Common myeloid progenitor, CD34-positive (primary cell): Measurements from ENCODE around the gene HNRNPUL1.

ENCODE experiments used
- CTCF ChIA-PET: fragments of 350-600 bp; sonication (Branson Sonifier 250); formaldehyde crosslinking; loops from one replicate; lab custom pipeline; 2021; ENCODE audit warnings: antibody characterized with exemption; lab: Charles Lee
- POLR2A ChIA-PET: fragments of 350-600 bp; sonication (Branson Sonifier 250); formaldehyde crosslinking; loops from one replicate; lab custom pipeline; 2021; ENCODE audit warnings: antibody characterized with exemption; lab: Charles Lee
- DNase-seq, 3 donors: peaks; one replicate each; pipeline versions ENCODE4 v3.0.0 to v3.0.0-alpha.2; 2013
- H3K27ac ChIP-seq, 2 experiments: 1 replicate in 1 of 2; 2 replicates in 1 of 2; pipeline ENCODE4 v1.7.0; 2013; ENCODE audit warnings: inconsistent platforms in 2 of 2, low read length in 2 of 2, mild to moderate bottlenecking in 2 of 2, low read depth in 1 of 2, moderate library complexity in 1 of 2; ENCODE audit not compliant: severe bottlenecking in 2 of 2, insufficient read depth in 1 of 2, poor library complexity in 1 of 2
- H3K27me3 ChIP-seq, 5 experiments: replicated peaks in 2 of 5; 1 replicate in 3 of 5; 2 replicates in 2 of 5; pipeline versions ENCODE4 v1.6.1 to v1.7.0; 2013; ENCODE audit warnings: low read length in 4 of 5, mild to moderate bottlenecking in 2 of 5, moderate library complexity in 2 of 5, inconsistent platforms in 1 of 5; ENCODE audit not compliant: insufficient read depth in 5 of 5, control insufficient read depth in 4 of 5
- H3K36me3 ChIP-seq, 4 experiments: 1 replicate in 2 of 4; 2 replicates in 2 of 4; pipeline versions ENCODE4 v1.6.1 to v1.7.0; 2013; ENCODE audit warnings: low read length in 3 of 4, control low read depth in 1 of 4, mild to moderate bottlenecking in 1 of 4; ENCODE audit not compliant: control insufficient read depth in 4 of 4, insufficient read depth in 4 of 4
- H3K4me1 ChIP-seq, 4 experiments: 1 replicate in 3 of 4; 2 replicates in 1 of 4; pipeline versions ENCODE4 v1.6.1 to v1.7.1; 2013; ENCODE audit warnings: low read length in 3 of 4, mild to moderate bottlenecking in 3 of 4, control low read depth in 1 of 4, inconsistent platforms in 1 of 4, moderate library complexity in 1 of 4; ENCODE audit not compliant: control insufficient read depth in 4 of 4, insufficient read depth in 4 of 4; ENCODE audit errors: control extremely low read depth in 1 of 4
- H3K4me3 ChIP-seq, 7 experiments: 1 replicate in 4 of 7; 2 replicates in 3 of 7; pipeline versions ENCODE4 v1.5.1 to v1.7.0; 2013; ENCODE audit warnings: mild to moderate bottlenecking in 7 of 7, low read length in 6 of 7, moderate library complexity in 6 of 7, inconsistent platforms in 2 of 7, low read depth in 2 of 7, control low read depth in 1 of 7; ENCODE audit not compliant: insufficient read depth in 4 of 7, control insufficient read depth in 1 of 7; ENCODE audit errors: extremely low read depth in 1 of 7
- H3K9me3 ChIP-seq, 5 experiments: 1 replicate in 4 of 5; 2 replicates in 1 of 5; pipeline versions ENCODE4 v1.6.1 to v1.7.1; 2013; ENCODE audit warnings: low read length in 4 of 5, mild to moderate bottlenecking in 2 of 5, inconsistent platforms in 1 of 5, low read depth in 1 of 5, moderate library complexity in 1 of 5; ENCODE audit not compliant: control insufficient read depth in 4 of 5, insufficient read depth in 2 of 5; ENCODE audit errors: control extremely low read depth in 1 of 5
- WGBS: methylation state at CpG from one replicate; pipeline ENCODE4 v1.1.5; 2013; ENCODE audit not compliant: insufficient coverage; 5-methylcytosine and 5-hydroxymethylcytosine counted together

HNRNPUL1 gene

DNA sequence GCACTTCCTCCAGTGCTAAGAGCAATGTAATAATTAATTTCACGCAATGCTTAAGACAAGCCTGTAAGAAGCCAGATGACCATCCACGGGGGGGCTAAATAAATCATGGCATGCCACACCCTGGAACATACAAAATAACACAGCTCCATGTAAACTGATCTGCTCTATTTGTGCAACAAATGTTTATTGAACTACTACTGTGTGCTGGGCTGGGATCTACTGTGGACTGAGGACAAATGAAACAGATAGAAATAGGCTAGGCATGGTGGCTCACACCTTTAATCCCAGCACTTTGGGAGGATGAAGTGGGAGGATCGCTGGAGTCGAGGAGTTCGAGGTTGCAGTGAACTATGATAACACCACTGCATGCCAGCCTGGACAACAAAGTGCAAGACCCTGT lies 68.3 kb downstream of the HNRNPUL1 start:
- peaks cover 13 to 62% (median 38%) of the 10 kb centered on the region in 4 experiments for H3K36me3 ChIP-seq
- ChIA-PET POLR2A (interaction anchor here (0.6 kb wide), 1 partner anchor 10 kb away, joined by 4 read pairs; no protein-coding TSS in a partner anchor), CTCF (interaction anchor here (2.1 kb wide), 1 partner anchor 19 kb away, joined by 7 read pairs; no protein-coding TSS in a partner anchor)
- no peak overlapping the region for H3K27ac ChIP-seq
- DNase-seq = no peak
- H3K9me3 ChIP-seq = no peaks in the 10 kb centered on the region
- no peak overlapping the region for H3K4me3 ChIP-seq
- peaks cover 13 to 55% (median 49%) of the 10 kb centered on the region in 4 experiments for H3K4me1 ChIP-seq
- no peaks in the 10 kb centered on the region for H3K27me3 ChIP-seq
- 93% methylated on average over 3 of the region's 5 CpGs for WGBS

- Histone ChIP-seq H3K36me3 (peaks cover 13 to 60% (median 44%) of the 10 kb centered on the region in 4 experiments), H3K4me3 (peak overlapping the region in 4 of 7 experiments; percentile 17 to 26 (median 26)), H3K4me1 (peaks cover 3 to 33% (median 26%) of the 10 kb centered on the region in 4 experiments), H3K9me3 (no peaks in the 10 kb centered on the region), H3K27me3 (no peaks in the 10 kb centered on the region), H3K27ac (peak overlapping the region in 1 of 2 experiments; percentile 64)
- peak in 2 of 3 donors; percentile 68 to 71 for DNase-seq
- CTCF ChIA-PET = interaction anchor here (1.2 to 4.0 kb wide), 2 partner anchors 14 to 19 kb away, joined by 4 to 22 read pairs; no protein-coding TSS in a partner anchor
- 0% methylated on average over 3 of the region's 5 CpGs for WGBS
- POLR2A ChIA-PET = interaction anchor here (1.6 to 2.4 kb wide), 2 partner anchors 13 to 17 kb away, joined by 4 to 9 read pairs; no protein-coding TSS in a partner anchor
Measured at GRCh38 chr19:41334793-41335192, 70.6 kb downstream of the HNRNPUL1 start.

- no peaks in the 10 kb centered on the region for H3K9me3 ChIP-seq
- peaks cover 2 to 26% (median 20%) of the 10 kb centered on the region in 4 experiments for H3K4me1 ChIP-seq
- H3K27ac ChIP-seq = peak overlapping the region in 1 of 2 experiments; percentile 61
- peak overlapping the region in 1 of 7 experiments; percentile 33 for H3K4me3 ChIP-seq
- WGBS = 89% methylated on average over 7 of the region's 10 CpGs
- DNase-seq = no peak
- POLR2A ChIA-PET = interaction anchor here (1.1 to 2.4 kb wide), 2 partner anchors 11 to 13 kb away, joined by 3 to 9 read pairs; no protein-coding TSS in a partner anchor
- H3K36me3 ChIP-seq = peaks cover 11 to 61% (median 45%) of the 10 kb centered on the region in 4 experiments
- CTCF ChIA-PET = interaction anchor here (1.2 to 4.0 kb wide), 3 partner anchors 13 to 20 kb away, joined by 4 to 22 read pairs (median 12); no protein-coding TSS in a partner anchor
- H3K27me3 ChIP-seq = no peaks in the 10 kb centered on the region
Measured at GRCh38 chr19:41335467-41335866, 71.3 kb downstream of the HNRNPUL1 start.

- Histone ChIP-seq H3K36me3 (peaks cover 13 to 62% (median 43%) of the 10 kb centered on the region in 4 experiments), H3K27ac (no peak overlapping the region), H3K9me3 (no peaks in the 10 kb centered on the region), H3K27me3 (no peaks in the 10 kb centered on the region), H3K4me1 (peaks cover 0 to 21% (median 15%) of the 10 kb centered on the region in 4 experiments), H3K4me3 (no peak overlapping the region)
- DNase-seq = no peak
- ChIA-PET CTCF (no interaction called here), POLR2A (no interaction called here)
- 90% methylated on average over 4 of the region's 5 CpGs for WGBS
Measured at GRCh38 chr19:41339936-41340335, 75.8 kb downstream of the HNRNPUL1 start.

DNA sequence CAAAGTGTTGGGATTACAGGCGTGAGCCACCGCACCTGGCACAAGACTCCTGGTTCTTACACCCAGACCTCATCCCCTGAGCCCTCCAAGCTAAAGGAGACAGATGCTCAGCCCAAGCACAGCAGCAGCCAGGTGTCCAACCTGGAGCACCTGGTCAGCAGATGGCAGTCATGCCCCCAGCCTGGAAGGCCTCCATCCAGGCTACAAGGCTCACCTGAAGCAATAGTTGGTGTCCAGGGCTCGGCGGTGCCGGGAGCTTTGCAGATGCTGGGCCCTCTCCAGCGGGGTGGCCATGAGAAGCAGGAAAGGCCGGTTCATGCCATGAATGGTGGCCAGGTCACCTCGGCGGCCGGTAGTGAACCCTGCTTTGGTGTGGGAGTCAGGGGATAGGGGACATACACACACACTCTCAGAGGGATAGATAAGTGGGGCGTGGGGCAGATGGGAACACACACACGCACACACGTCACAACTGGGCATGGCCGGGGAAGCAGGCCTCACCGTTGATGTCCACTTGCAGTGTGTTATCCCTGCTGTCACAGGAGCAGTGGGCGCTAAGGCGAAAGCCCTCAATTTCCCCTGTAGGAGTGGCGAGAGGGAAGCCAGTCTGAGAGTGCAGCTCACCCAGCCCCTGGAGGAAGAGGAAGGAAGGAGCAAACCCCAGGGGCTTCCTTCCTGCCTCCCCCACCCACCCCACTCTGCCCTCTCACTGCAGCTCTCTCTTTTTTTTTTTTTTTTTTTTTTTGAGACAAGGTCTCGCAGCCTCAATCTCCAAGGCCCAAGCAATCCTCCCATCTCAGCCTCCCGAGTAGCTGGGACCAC lies 77.7 kb downstream of the HNRNPUL1 start:
- WGBS = 93% methylated on average over 14 of the region's 20 CpGs
- POLR2A ChIA-PET = interaction anchor here (0.7 to 1.3 kb wide), 2 partner anchors 9 to 14 kb away, joined by 4 read pairs; no protein-coding TSS in a partner anchor
- Histone ChIP-seq H3K36me3 (peaks cover 11 to 71% (median 43%) of the 10 kb centered on the region in 4 experiments), H3K9me3 (no peaks in the 10 kb centered on the region), H3K27me3 (no peaks in the 10 kb centered on the region), H3K27ac (no peak overlapping the region), H3K4me3 (no peak overlapping the region), H3K4me1 (peaks cover 0 to 13% (median 7%) of the 10 kb centered on the region in 4 experiments)
- CTCF ChIA-PET = interaction anchor here (1.0 to 1.3 kb wide), 5 partner anchors 10 to 43 kb away, joined by 3 to 4 read pairs (median 3); no protein-coding TSS in a partner anchor
- DNase-seq = peak in 1 of 3 donors; percentile 40

DNA sequence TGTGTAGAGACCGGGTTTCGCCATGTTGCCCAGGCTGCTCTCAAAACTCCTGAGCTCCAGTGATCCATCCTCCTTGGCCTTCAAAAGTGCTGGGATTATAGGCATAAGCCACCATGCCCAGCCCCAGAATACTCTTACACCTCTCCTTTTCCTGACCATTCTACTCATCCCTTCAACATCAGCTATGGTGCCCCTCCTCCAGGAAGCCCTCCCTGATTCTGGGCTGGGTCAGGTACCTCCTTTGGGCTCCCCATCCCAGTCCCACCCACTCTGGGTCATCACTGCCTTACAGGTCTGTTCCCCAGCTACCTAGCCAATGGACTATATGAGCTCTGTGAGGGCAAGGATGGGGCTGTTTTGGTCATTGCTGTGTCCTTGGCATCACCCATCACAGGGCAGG lies 80.0 kb downstream of the HNRNPUL1 start:
- POLR2A ChIA-PET = no interaction called here
- Histone ChIP-seq H3K4me1 (peaks cover 0 to 18% (median 12%) of the 10 kb centered on the region in 4 experiments), H3K9me3 (no peaks in the 10 kb centered on the region), H3K27me3 (no peaks in the 10 kb centered on the region), H3K36me3 (peaks cover 7 to 72% (median 49%) of the 10 kb centered on the region in 4 experiments), H3K27ac (no peak overlapping the region), H3K4me3 (no peak overlapping the region)
- DNase-seq = no peak
- CTCF ChIA-PET = interaction anchor here (0.8 to 0.9 kb wide), 2 partner anchors 10 to 11 kb away, joined by 3 to 4 read pairs; no protein-coding TSS in a partner anchor
- 95% methylated on average over 2 of the region's 2 CpGs for WGBS
